GM21447 (cell line): ENCODE measurements around the gene PSMC1.

Experiments used
- ATAC-seq: cut with Tn5 transposase; IDR thresholded peaks from one replicate; pipeline ENCODE4 v1.9.1; 2021; ENCODE audit not compliant: unreplicated experiment

PSMC1 gene

GRCh38 chr14:90301122-90301521 is 44.8 kb downstream of the PSMC1 start:
- ATAC-seq, result no peak

GRCh38 chr14:90301668-90302090 is 45.3 kb downstream of the PSMC1 start:
- no peak for ATAC-seq

GRCh38 chr14:90302529-90303303 is 46.4 kb downstream of the PSMC1 start:
- ATAC-seq, result no peak

GRCh38 chr14:90303473-90303872 is 47.1 kb downstream of the PSMC1 start:
- no peak for ATAC-seq

- no peak for ATAC-seq
Observed at GRCh38 chr14:90304502-90304901, 48.1 kb downstream of the PSMC1 start.

- ATAC-seq, result no peak
Observed at GRCh38 chr14:90305176-90305601, 48.8 kb downstream of the PSMC1 start.

GRCh38 chr14:90308561-90308960 is 52.2 kb downstream of the PSMC1 start:
- no peak for ATAC-seq

- ATAC-seq, result no peak
Observed at GRCh38 chr14:90317286-90317685, 60.9 kb downstream of the PSMC1 start.

GRCh38 chr14:90318016-90318415 is 61.7 kb downstream of the PSMC1 start:
- ATAC-seq, result no peak

- ATAC-seq, result no peak
Observed at GRCh38 chr14:90319173-90319572, 62.8 kb downstream of the PSMC1 start.

- ATAC-seq, result no peak
Observed at GRCh38 chr14:90319634-90320541, 63.5 kb downstream of the PSMC1 start.

GRCh38 chr14:90321891-90322290 is 65.5 kb downstream of the PSMC1 start:
- ATAC-seq, result no peak
